NCI-H345 treated with DMSO at 0.1 percent for 48 hours (cell line): Measurements from ENCODE around the gene PSMD14.

Experiments used
- DNase-seq: peaks from one replicate; lab custom pipeline; 2025; ENCODE audit not compliant: unreplicated experiment; lab: John Stamatoyannopoulos, UW

PSMD14 gene

GRCh38 chr2:161418275-161418714 is 110.1 kb downstream of the PSMD14 start:
- DNase-seq = no peak

GRCh38 chr2:161418715-161419637 is 110.8 kb downstream of the PSMD14 start:
- no peak for DNase-seq

- no peak for DNase-seq
Measured at GRCh38 chr2:161419638-161420190, 111.5 kb downstream of the PSMD14 start.

- DNase-seq = no peak
Measured at GRCh38 chr2:161420406-161421074, 112.3 kb downstream of the PSMD14 start.

GRCh38 chr2:161421686-161422085 is 113.5 kb downstream of the PSMD14 start:
- no peak for DNase-seq

GRCh38 chr2:161422816-161423403 is 114.7 kb downstream of the PSMD14 start:
- no peak for DNase-seq

- no peak for DNase-seq
Measured at GRCh38 chr2:161423421-161424393, 115.5 kb downstream of the PSMD14 start.

- DNase-seq = no peak
Measured at GRCh38 chr2:161424394-161424769, 116.2 kb downstream of the PSMD14 start.

- no peak for DNase-seq
Measured at GRCh38 chr2:161424891-161425727, 116.9 kb downstream of the PSMD14 start.

GRCh38 chr2:161425728-161426454 is 117.7 kb downstream of the PSMD14 start:
- DNase-seq = no peak

- no peak for DNase-seq
Measured at GRCh38 chr2:161426455-161426921, 118.3 kb downstream of the PSMD14 start.

- no peak for DNase-seq
Measured at GRCh38 chr2:161426922-161427663, 118.9 kb downstream of the PSMD14 start.

- DNase-seq = no peak
Measured at GRCh38 chr2:161427664-161428587, 119.7 kb downstream of the PSMD14 start.

GRCh38 chr2:161430386-161430785 is 122.2 kb downstream of the PSMD14 start:
- no peak for DNase-seq

GRCh38 chr2:161432107-161432506 is 123.9 kb downstream of the PSMD14 start:
- DNase-seq = no peak

GRCh38 chr2:161434118-161434517 is 125.9 kb downstream of the PSMD14 start:
- no peak for DNase-seq

- DNase-seq = no peak
Measured at GRCh38 chr2:161436411-161436810, 128.2 kb downstream of the PSMD14 start.
